SK-N-MC (cell line): ENCODE measurements around the gene ALS2CL.

Source experiments
- EZH2 ChIP-seq: fragments of 200-600 bp; sonication (generic); IDR thresholded peaks from one replicate; pipeline ENCODE4 v1.6.1; 2017; ENCODE audit warnings: antibody characterized with exemption
- FOXP2 ChIP-seq: optimal IDR thresholded peaks from 2 replicates; pipeline ENCODE3; 2011; ENCODE audit warnings: mild to moderate bottlenecking, moderate library complexity; ENCODE audit not compliant: insufficient read depth; ENCODE audit errors: extremely low read length, control extremely low read depth
- POLR2AphosphoS5 ChIP-seq: IDR thresholded peaks from 2 replicates; pipeline ENCODE4 v1.6.1; 2012; ENCODE audit warnings: mild to moderate bottlenecking, low read depth, low read length, borderline replicate concordance

DNA sequence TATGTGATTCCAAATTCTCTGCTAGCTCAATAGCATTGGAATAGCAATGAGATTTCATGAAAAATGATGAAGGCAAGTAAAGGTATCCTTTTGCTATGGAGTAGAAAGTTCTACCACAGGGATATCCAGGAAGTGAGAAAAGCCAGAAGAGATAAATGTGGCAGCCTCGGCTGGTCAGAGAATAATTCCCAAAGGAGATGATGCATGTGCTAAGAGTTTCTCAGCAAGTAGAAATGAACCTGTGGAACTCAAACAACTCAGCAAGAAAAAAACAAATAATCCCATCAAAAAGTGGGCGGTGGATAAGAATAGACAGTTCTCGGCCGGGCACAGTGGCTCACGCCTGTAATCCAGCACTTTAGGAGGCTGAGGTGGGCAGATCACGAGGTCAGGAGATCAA, 38.2 kb downstream of the ALS2CL start:
- TF ChIP-seq EZH2 (no peak), POLR2AphosphoS5 (no peak), FOXP2 (no peak)
